HG03159 (cell line): Measurements from ENCODE around the gene LGI1.
"Not testable (repeated sequence)": the region's sequence is repeated elsewhere in the genome, so short reads cannot be mapped to it uniquely, and the experiment has no call there.

Experiments used
- ATAC-seq: cut with Tn5 transposase; IDR thresholded peaks from one replicate; pipeline ENCODE4 v1.9.1; 2021; ENCODE audit warnings: mild to moderate bottlenecking, moderate library complexity; ENCODE audit not compliant: unreplicated experiment

LGI1 gene

GRCh38 chr10:93804200-93804599 lies 46.5 kb downstream of the LGI1 start:
- no peak for ATAC-seq

GRCh38 chr10:93806903-93807302 lies 49.2 kb downstream of the LGI1 start:
- ATAC-seq = no peak

DNA sequence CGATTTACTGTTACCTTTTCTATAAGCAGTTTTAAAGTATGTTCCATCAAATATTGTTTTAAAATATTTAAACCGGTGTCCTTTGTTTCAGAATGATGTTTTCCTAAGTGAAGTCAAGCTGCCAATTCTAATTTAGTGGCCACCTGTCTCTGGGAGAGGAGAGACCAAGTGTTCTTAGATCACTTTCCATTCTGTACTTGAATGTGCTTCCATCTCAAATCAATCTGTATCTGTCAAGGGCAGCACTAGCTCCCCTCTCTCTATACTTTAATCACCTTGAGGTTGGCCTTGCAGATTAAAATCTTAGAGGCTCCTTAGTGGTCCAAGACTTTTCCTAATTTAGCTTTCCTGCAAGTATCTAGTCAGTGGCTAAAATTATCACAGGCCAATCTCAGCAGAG lies 49.6 kb downstream of the LGI1 start:
- ATAC-seq = no peak

- no peak for ATAC-seq
Measured at GRCh38 chr10:93812659-93813338, 55.1 kb downstream of the LGI1 start.

DNA sequence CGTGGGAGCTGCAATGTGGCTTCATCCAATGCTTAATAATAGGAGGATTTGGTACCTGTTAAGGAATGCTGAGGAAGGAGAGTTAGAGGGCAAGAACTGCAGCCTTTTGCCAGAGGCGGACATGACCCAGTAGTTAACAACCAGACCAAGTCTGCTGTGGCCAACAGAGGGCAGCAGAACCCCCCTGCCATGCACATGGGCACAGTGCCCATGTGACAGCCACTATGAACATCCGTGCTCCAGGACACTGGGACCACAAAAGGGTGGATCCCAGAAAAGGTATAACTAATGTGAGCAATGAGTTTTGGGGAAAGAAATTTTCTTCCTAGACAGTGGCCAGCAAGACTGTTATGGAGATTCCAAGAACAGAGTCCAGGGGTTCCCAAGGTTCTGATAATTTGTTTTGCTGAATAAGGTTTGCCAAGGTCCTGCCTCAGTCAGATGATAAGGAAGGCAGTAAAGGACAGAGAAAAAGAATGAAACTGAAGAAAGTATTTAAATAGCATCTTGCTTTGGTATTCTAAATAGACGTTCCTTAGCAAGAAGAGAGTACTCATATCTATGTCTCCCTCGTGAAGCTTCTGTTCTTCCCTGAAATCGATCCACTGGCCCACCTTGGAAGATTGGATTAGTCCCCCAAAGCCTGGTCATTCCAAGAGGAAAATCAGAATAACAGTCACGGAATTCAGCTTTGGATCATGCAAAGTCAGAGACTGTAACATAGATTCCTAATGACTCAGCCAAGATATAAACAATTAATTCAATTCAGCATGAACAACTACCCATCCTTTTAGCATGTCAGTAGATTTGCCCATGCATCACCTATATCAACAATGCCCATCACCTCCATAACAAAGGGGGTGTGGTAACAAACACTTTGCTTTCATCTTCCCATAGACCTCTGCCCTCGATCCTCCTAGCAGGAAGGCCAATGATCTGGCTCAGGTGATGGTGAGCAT lies 56.0 kb downstream of the LGI1 start:
- peak; percentile 64 for ATAC-seq

DNA sequence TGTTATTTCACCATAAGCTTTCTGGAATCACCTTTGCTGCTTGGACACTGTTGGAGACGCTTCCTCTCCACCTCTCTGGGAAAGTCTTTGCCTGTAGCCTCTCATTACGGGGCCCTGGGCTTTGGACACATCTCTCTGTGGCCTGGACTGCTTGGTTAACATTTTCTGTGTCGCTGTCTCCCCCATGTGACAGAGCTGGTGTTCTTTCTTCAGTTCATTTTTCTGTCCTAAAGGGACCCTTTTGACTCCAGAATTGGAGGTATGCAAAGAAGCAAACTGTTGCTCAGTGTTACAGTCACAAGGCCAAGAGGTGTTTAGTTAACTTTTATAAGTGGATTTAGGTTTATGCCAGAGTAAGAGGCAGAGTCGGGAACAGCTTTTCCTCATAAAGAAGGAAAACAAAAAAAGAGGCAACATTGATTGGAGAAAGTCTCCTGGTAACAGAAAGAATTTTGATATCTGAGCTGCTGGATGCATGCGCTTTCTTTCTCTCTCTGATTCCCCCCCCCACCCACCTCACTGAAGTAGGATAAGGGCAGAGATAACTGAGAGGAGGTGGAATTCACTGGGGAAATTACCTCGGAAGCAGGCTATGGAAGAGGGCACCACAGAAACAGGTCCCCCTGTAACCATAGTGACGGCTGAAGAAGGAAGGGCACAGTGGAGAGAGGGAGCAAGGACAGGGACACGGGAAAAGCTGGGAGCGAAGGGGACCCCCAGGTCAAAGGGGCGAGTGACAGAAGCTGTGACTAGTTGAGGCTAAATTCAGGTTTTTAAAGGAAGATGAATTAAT lies 57.8 kb downstream of the LGI1 start:
- no peak for ATAC-seq

DNA sequence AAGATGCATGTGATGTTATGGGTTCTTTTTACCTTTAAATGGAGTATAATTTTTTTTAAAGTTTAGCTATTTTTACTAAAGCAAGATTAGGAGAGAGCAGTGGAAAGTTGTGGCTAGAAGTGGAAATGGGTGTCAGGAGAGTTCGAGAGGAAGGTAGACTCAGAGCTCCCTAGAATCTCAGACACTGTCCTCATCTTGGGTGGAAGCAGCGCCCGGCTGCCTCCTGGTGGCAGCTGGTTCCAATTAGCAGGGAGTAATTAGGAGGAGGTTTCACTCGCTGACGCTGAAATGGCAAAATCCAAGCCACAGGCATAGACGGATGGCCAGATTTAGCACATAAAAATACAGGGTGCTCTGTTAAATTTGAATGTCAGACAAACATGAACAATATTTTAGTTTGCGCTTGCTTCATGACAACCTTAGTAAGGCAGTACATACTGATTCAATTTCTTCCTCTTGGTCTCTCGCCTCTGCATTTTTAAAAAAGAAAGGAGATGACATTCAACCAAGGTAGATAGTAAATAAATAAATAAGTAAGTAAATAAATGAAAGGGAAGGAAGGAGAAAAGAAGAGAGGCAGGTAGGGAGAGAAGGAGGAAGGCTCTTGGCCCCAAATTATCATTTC lies 58.5 kb downstream of the LGI1 start:
- no peak for ATAC-seq

GRCh38 chr10:93818086-93818485 lies 60.4 kb downstream of the LGI1 start:
- ATAC-seq = no peak

- no peak for ATAC-seq
Measured at GRCh38 chr10:93819520-93819919, 61.8 kb downstream of the LGI1 start.

DNA sequence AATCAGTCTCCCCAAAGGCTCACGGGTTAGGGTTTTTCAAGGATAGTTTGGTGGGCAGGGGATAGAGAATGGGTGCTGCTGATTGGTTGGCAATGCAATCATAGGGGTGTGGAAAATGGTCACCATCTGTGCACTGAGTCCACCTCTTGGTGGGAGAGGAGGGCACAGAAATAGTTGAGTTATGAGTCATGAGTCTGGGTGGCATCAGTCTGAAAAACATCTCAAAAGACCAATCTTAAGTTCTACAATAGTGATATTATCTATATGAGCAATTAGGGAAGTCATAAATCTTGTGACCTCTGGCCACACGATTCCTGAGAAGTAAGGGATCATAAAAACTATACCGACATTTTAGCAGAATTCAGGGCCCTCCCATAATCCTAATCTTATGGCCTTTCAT lies 62.7 kb downstream of the LGI1 start:
- ATAC-seq = no peak

DNA sequence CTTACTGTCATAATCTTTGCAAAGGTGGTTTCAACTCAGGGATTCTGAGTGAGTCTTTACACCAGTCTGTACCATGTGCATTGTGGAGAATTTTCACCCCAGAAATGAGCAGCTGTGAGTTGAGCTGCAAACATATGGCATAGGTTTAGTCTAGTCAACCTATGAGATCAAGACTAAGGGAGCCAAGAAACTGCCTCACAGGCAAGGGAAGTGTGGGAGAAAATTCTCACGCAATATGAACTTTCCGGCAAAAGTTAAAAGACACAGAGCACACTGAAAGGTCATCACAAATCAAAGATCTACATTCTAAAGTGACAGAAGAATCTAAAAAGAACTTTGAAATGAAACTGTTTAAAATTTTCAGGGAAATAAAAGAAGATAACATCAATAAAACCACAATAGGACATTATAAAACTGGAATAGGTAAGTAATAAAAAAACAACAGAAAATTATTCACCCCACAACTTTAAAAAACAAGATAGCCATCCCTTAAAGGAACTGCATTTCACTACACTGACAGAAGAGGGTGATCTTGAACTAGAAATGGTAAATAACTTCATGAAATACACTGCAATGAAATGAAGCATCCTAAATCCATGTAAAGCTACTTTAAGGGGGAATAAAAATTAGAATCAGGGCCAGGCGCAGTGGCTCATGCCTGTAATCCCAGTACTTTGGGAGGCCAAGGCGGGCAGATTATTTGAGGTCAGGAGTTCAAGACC lies 63.5 kb downstream of the LGI1 start:
- no peak for ATAC-seq

DNA sequence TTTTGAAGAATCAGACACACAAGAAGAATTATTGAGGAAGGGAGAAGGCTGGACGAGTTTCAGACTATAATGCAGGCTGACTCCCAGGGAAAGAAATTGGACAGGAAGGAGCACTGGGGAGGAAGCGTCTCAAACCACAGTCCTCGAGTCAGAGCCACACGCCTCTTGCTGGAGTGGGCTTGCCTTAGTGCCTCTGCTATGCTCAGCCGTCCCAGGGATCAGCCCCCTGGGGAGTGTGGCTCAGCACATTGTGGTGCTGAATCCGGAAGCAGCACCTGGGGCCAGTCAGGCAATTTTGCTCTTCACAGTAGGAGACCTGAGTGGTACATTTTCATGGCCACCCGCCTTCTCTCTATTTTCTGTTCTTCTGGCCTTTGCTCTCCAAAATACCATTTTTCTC lies 68.6 kb downstream of the LGI1 start:
- ATAC-seq = no peak

- ATAC-seq = no peak
Measured at GRCh38 chr10:93827056-93827804, 69.5 kb downstream of the LGI1 start.

GRCh38 chr10:93831065-93831464 lies 73.3 kb downstream of the LGI1 start:
- not testable (repeated sequence) for ATAC-seq

DNA sequence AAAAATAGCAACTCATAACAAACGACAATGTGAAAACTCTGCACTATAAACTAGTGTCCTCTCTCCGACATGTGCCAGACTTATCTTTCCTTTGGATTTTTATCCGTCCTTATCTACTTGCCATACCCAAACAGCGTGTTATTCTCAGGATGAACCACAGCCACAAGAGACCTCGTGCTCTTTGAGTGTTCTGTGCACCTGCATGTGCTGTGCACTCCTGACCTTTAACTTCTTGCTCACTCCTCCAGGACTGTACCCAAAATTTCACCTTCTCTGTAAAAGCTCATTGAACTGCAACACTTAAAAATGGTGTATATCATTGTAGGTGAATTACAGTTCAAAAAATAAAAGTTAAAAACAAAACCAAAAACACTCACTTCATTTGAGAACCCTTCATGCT lies 78.0 kb downstream of the LGI1 start:
- no peak for ATAC-seq

GRCh38 chr10:93837822-93838221 lies 80.1 kb downstream of the LGI1 start:
- no peak for ATAC-seq

DNA sequence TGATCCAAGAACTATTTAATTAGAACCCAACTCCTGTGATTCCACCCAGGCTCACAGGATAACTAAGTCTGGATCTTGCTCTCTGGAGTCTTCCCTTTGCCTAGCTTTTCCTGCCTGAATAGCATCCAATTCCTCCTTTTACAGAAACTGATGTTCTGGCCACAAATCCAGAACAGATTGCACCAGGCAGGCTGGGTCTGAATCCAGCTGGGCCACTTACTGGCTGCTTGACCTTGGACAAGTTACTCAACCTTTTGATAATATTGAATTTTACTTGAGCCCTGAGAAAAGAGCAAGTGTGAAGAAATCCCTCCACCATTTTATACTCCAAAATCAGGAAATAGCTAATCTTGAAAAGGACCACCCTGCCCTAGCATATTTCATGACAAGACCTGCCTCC lies 80.5 kb downstream of the LGI1 start:
- ATAC-seq = no peak

DNA sequence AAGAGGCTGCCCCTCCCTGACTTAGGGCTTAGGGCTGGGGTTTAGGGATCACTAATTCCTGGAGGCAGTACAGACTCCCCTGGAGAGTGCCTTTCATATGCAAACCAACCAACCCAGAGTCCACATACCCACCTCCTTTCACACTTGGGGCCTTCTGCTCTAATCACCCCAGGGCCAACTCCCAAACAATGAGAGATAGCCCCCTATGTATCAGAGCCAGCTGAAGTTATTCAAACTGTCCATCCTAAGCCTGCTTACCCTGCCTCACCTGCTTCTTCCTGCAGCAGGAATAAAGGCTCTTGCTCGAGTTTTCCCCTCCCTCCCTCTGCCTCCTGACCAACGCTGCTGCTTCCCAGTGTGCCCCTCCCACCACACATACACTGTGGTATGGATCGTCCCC lies 84.2 kb downstream of the LGI1 start:
- no peak for ATAC-seq

DNA sequence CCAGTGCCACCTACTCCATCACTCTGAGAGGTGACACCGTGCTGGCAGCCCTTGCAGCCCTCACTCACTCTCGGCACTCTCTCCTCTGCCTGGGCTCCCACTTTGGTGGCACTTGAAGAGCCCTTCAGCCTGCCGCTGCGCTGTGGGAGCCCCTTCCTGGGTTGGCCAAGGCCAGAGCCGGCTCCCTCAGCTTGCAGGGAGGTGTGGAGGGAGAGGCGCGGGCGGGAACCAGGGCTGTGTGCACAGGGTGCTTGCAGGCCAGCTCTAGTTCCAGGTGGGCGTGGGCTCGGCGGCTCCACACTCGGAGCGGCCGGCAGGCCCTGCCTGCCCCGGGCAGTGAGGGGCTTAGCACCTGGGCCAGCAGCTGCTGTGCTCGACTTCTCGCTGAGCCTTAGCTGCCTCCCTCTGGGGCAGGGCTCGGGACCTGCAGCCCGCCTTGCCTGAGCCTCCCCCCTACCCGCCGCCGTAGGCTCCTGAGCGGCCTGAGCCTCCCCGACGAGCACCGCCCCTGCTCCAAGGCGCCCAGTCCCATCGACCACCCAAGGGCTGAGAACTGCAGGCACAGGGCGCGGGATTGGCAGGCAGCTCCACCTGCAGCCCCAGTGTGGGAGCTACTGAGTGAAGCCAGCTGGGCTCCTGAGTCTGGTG lies 87.4 kb downstream of the LGI1 start:
- ATAC-seq = no peak
